Keratinocyte (primary cell): Measurements from ENCODE around the gene PTPRU.

ENCODE experiments used
- EZH2 ChIP-seq: IDR thresholded peaks from one replicate; pipeline ENCODE4 v1.6.1; 2012; ENCODE audit warnings: inconsistent platforms, mild to moderate bottlenecking, low read length, moderate library complexity
- TF ChIP-seq, protein P1 (sequence below), 3 experiments: IDR thresholded peaks in 1 of 3; conservative IDR thresholded peaks in 1 of 3; optimal IDR thresholded peaks in 1 of 3; 2 replicates in 2 of 3; 3 replicates in 1 of 3; pipeline versions ENCODE3 to v1.5.1; 2011; ENCODE audit warnings: low read length in 3 of 3, mild to moderate bottlenecking in 3 of 3, moderate library complexity in 2 of 3, control low read depth in 1 of 3, inconsistent platforms in 1 of 3; ENCODE audit not compliant: insufficient read depth in 2 of 3; ENCODE audit errors: extremely low read depth in 1 of 3

DNA sequence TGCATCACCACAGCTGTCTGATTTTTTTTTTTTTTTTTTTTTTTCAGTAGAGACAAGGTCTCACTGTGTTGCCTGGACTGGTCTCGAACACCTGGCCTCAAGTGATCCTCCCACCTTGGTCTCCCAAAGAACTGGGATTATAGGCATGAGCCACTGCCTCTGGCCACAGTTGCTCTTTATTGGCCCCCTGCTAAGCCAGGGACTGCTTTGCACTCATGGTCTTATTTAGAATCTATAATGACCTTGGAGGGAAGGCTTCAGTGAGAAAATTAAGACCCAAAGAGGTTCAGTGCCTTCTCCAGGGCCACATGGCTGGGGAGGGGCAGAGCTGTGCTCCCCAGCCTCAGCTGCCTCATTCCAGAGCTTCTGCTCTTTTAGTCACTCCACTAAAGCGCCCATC is 84.9 kb downstream of the PTPRU start:
- no peak for TF ChIP-seq EZH2
- TF ChIP-seq, protein P1, sequence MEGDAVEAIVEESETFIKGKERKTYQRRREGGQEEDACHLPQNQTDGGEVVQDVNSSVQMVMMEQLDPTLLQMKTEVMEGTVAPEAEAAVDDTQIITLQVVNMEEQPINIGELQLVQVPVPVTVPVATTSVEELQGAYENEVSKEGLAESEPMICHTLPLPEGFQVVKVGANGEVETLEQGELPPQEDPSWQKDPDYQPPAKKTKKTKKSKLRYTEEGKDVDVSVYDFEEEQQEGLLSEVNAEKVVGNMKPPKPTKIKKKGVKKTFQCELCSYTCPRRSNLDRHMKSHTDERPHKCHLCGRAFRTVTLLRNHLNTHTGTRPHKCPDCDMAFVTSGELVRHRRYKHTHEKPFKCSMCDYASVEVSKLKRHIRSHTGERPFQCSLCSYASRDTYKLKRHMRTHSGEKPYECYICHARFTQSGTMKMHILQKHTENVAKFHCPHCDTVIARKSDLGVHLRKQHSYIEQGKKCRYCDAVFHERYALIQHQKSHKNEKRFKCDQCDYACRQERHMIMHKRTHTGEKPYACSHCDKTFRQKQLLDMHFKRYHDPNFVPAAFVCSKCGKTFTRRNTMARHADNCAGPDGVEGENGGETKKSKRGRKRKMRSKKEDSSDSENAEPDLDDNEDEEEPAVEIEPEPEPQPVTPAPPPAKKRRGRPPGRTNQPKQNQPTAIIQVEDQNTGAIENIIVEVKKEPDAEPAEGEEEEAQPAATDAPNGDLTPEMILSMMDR (optimal IDR thresholded peaks at IDR 0.05 in 1 of 3, IDR thresholded peaks at IDR 0.05 in 1 of 3, conservative IDR thresholded peaks at IDR 0.05 in 1 of 3; ENCODE audit: extremely low read depth in 1 of 3, insufficient read depth in 2 of 3, low read length in 3 of 3): no peak
